Activated CD4-positive, alpha-beta T cell treated with anti-CD3 and anti-CD28 coated beads, Interleukin-2, amount 50 U/mL, for 4 hours (primary cell): Measurements from ENCODE around the gene EXOSC10.
"Not testable (repeated sequence)": the region's sequence is repeated elsewhere in the genome, so short reads cannot be mapped to it uniquely, and the experiment has no call there.

ENCODE experiments used
- DNase-seq, 2 experiments: peaks; one replicate each; pipeline ENCODE4 v3.0.0-alpha.2; 2020

Gene EXOSC10

DNA sequence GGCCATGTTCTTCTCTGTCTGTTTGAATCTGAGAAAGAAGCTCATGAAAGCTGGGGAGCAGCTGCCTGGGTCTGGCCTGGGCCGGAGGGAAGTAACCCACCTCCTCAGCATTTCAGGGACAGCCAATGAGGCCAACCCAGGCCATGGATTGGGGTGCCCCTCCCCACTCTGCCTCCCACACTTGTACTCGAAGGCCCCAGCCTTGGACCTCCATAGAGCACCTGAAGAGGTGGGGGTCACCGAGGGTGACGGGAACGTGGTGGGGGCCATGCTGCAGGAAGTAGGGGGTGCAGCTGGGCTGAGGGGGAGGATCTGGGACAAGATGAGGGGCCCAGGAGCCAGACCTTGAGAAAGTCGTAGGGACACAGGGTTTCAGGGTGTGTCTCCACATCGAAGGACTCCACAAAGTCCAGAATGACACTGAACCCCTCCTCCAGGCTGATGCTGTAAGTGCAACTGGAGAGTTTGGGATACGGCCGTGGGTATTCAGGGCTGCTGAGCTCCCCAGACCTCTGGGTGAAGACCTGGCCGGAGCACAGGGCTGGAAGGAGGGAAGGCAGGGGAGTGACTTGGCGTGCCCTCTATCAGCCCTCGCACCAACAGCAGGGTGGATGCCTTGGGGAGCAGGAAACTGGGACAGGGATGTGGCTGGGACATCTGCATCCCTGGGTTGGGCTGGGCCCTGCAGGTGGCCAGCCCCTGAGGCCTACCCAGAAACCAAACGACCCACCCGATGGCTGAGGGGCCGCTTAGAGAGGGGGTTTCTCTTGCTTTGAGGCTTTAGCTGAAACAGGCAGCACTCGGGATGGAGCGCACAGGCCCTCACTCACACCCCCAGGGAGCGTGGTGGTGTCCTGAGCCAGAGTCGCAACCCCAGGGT is 56.4 kb downstream of the EXOSC10 start:
- DNase-seq, result no peak

DNA sequence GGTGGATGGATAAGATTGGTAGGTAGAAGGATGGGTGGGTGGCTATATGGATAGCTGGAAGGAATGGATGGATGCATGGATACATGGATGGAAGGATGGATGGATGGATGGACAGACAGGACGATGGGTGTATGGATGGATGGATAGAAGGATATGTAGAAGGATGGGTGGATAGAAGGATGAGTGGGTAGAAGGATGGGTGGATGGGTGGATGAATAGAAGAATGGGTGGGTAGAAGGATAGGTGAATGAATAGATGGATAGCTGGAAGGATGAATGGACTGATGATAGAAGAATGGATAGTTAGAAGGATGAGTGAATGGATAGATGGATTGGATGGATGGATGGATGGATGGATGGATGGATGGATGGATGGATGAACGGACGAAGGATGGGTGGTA is 57.6 kb downstream of the EXOSC10 start:
- no peak for DNase-seq

DNA sequence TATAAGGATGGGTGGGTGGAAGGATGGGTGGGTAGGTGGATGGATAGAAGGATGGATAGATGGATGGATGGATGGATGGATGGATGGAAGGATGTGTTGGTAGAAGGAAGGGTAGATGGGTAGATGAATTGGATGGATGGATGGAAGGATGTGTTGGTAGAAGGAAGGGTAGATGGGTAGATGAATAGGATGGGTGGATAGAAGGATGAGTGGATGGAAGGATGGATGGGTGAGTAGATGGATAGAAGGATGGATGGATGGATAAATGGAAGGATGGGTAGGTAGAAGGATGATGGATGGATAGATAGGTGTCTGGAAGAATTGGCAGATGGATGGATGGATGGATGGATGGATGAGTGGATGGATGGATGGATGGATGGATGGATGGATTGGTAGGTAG is 58.6 kb downstream of the EXOSC10 start:
- no peak for DNase-seq

DNA sequence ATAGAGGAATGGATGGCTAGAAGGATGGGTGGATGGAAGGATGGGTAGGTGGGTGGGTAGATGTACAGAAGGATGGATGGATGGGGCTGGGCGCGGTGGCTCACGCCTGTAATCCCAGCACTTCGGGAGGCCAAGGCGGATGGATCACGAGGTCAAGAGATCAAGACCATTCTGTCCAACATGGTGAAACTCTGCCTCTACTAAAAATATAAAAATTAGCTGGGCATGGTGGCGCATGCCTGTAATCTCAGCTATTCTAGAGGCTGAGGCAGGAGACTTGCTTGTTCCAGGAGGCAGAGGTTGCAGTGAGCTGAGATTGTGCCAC is 59.6 kb downstream of the EXOSC10 start:
- DNase-seq, result not testable (repeated sequence)

DNA sequence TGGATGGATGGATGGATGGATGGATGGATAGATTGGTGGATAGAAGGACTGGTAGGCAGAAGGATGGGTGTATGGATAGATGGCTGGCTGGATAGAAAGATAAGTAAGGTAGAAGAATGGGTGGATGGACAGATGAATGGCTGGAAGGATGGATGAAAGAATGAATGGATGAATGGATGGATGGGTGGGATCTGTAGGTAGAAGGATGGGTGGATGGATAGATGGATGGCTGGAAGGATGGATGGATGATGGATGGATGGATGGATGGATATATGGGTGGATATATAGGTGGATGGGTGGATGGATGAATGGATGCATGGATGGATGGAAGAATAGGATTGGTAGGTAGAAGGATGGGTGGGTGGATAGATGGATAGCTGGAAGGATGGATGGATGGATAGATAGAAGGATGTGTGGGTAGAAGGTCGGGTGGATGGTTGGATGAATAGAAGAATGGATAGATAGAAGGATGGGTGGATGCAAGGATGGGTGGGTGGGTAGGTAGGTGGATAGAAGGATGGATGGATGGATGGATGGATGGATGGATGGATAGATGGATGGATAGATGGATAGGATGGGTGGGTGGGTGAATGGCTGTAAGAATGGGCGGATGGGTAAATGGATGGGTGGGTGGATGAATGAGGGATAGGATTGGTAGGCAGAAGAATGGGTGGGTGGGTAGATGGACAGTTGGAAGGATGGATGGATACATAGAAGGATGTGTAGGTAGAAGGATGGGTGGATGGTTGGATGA is 60.1 kb downstream of the EXOSC10 start:
- no peak for DNase-seq

DNA sequence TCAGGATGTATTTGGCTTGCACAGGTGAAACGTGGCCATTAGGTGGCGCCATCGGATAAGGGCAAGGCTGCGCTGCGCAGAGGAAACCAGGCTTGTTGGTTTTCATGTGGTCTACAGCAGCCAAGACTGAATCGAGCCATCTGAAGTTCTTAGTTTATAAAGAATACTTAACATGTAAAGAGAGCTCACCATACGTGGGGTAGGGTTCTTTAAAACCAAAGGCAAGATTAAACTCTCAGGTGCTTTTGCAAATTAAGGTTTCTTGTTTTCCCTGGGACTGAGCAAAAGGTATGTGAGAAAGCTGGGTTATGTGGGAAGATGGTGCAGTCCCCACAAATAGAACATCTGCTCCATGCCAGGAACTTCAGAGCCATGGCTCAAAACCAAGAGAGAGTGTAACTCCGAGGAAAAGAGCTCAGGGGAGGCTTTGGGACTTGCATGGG is 61.9 kb downstream of the EXOSC10 start:
- peak; percentile 87 to 89 for DNase-seq

DNA sequence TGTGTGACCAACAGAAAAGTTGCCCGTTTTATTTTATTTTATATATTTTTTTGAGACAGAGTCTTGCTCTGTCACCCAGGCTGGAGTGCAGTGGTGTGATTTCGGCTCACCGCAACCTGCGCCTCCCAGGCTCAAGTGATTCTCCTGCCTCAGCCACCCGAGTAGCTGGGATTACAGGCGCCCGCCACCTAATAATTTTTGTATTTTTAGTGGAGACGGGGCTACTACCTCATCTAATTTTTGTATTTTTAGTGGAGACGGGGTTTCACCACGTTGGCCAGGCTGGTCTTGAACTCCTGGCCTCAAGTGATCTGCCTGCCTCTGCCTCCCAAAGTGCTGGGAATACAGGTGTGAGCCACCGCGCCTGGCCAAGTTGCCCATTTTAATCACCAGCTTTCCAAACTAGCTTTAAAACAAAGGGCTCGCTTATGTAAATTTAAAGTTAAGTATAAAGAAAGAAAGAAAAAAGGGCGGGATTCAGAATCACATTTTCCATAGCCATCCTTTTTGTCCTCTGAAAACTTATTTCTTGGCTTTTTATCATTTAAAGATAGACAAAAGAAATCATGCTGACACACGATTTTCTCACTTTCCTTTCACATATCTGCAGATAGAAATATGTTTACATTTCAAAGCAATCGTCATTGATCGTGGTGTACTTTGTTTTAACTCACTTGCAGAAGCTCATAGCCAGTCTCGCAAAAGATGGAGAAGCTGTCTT is 62.5 kb downstream of the EXOSC10 start:
- DNase-seq, result not testable (repeated sequence)

DNA sequence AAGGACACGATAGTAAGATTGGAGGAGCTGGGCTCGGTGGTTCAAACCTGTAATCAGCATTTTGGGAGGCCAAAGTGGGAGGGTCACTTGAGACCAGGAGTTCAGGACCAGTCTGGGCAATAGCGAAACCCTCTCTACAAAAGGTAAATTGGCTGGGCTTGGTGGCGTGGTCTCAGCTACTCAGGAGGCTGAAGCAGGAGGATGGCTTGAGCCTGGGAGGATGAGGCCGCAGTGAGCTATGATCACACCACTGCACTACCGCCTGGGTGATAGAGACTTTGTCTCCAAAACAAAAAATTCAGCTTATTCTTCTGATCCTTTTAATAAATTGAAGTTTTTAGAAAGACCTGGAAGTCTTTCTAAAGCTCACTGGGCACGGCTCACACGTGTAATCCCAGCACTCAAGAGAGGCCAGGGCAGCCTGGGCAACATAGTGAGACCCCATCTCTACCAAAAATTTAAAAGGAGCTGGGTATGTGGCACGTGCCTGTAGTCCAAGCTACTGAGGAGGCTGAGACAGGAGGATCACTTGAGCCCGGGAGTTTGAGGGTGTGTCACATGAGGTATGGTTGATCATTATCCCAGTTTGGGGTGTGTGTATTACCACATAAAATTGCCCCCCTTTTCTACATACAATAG is 67.9 kb downstream of the EXOSC10 start:
- no peak for DNase-seq

DNA sequence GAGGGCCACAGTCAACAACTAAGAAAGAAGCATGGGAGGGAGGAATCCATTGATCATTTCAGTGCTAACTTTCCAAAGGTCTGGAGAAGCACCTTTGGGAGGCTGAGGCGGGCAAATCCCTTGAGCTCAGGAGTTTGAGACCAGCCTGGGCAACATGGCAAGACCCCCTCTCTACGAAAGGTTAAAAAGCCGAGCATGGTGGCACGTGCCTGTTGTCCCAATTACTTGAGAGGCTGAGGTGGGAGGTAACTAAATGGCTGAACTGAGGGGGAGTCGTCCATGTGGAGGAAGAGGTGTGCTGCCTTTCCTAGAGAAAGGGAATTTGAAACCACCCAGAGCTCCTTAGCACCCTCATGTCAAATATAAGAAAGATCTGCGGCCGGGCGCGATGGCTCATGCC is 68.8 kb downstream of the EXOSC10 start:
- DNase-seq, result no peak

DNA sequence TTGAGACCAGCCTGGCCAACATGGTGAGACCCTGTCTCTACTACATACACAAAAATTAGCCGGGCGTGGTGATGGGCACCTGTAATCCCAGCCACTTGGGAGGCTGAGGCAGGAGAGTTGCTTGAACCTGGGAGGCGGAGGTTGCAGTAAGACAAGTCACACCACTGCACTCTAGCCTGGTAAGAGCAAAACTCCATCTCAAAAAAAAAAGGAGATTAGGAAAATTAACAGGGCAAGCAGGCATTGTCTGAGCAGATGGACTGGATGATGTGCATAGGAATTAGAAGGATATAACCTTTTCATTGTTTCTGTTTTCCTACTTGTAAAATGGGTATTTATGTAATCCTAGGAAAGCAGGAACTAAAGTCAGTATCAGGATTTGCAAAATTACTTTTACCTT is 71.7 kb downstream of the EXOSC10 start:
- DNase-seq, result no peak

DNA sequence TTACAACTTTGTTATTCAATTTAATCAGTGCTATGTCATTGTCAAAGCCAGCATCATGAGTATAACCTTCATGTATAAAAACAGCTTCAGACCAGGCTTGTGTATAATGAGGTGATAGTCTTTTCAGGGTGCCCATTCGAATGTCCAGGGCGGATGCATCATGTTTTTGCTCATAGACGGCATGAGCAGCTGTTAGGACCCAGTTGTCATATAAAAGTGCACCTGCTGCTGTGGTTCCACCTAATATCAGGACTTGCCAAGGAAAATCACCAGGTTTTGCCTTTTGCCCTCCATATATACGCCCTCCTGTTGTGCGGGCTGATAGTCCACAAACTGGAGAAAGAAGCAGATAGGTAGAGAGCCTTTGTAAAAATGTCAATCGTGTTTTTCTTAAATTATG is 72.4 kb downstream of the EXOSC10 start:
- no peak for DNase-seq

DNA sequence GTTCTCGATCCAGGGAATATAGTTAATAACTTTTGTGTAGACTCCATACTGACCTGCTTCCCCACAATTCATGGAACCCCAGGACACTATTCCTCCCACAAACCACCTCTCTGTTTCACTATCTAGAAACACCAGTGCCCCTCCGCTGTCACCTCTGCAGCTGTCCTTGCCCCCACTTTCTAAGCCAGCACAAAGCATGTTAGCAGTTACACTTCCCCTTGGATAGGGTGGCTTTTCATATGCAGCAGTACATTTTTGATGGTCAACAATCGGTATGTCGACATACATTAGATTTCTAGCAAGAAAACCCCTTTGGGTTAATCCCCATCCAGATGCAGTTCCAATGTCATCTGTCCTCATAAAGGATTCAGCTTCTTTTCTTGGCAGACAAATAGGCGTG is 72.8 kb downstream of the EXOSC10 start:
- DNase-seq, result no peak

DNA sequence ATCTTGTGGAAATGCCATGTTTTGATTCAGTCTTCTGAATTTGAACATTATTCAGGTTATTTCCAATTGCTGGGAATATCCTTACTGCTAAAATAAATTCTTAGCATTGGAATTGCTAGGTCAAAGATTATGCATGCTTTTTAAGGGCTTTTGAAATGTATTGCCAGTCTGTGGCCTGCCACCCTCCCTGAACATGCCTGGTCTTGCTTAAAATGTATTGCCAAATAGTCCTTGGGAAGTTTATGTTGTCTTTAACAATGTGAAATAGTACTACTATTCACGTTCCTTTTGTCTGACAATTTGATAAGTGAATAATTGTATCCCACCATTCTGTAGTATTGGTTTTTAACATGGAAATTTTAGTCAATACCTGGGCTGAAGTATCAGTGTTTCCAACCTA is 73.6 kb downstream of the EXOSC10 start:
- no peak for DNase-seq

DNA sequence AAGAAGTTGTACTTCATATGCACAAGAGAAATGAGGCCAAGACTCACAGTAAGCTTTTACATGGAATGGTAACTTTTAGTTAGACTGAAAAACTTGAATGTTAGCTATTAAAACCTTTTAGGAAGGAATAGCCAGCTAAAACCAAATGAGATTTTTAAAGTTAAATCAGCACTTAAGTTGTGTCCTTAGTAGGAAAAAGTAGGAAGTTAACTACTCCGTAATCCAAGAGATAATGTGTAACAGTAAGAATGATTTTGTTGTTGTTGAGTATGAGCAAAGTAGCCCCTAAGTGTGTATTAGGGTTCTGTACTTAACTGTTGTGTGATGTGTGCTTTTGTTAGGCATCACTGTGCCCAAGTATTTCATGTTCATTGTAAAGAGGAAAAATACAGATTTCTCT is 74.1 kb downstream of the EXOSC10 start:
- no peak for DNase-seq

DNA sequence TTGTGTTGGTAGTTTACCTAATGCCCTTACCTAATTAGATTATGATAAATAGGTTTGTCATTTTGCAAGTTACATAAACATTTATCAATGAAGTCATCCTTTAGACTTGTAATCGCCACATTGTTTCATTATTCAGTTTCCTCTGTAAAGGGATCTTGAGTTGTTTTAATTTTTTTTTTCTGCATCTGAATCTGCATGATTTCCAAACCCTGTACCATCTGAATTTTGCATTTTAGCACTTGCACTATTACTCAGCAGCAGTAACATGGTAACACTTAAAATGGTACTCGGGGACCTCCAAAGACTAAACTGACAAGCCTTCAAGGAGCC is 74.8 kb downstream of the EXOSC10 start:
- no peak for DNase-seq

DNA sequence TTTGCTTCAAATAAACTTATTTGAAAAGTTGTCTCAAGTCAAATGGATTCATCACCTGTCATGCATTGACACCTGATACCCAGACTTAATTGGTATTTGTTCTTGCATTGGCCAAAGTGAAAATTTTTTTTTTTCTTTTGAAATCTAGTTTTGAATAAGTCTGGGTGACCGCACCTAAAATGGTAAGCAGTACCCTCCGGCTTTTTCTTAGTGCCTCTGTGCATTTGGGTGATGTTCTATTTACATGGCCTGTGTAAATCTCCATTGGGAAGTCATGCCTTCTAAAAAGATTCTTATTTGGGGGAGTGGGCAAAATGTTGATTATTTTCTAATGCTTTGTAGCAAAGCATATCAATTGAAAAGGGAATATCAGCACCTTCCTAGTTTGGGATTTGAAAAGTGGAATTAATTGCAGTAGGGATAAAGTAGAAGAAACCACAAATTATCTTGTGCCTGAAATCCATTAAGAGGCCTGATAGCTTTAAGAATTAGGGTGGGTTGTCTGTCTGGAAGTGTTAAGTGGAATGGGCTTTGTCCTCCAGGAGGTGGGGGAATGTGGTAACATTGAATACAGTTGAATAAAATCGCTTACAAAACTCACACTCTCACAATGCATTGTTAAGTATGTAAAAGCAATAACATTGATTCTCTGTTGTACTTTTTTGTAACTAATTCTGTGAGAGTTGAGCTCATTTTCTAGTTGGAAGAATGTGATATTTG is 75.4 kb downstream of the EXOSC10 start:
- no peak for DNase-seq

DNA sequence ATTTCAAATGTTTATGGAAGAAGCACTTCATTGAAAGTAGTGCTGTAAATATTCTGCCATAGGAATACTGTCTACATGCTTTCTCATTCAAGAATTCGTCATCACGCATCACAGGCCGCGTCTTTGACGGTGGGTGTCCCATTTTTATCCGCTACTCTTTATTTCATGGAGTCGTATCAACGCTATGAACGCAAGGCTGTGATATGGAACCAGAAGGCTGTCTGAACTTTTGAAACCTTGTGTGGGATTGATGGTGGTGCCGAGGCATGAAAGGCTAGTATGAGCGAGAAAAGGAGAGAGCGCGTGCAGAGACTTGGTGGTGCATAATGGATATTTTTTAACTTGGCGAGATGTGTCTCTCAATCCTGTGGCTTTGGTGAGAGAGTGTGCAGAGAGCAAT is 76.5 kb downstream of the EXOSC10 start:
- DNase-seq, result no peak

DNA sequence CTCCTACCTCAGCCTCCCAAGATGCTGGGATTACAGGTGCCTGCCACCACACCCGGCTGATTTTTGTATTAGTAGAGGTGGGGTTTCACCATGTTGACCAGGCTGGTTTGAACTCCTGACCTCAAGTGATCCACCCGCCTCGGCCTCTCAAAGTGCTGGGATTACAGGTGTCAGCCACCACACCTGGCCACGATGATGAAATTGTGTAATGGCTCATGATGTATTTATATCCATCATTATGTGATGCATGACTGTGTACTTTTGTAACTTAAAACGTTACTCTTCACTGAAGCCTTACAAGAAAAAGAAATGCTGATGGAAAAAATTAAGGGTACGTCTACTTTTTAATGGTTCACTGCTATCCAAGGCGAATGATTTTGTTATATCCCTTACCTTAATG is 79.7 kb downstream of the EXOSC10 start:
- DNase-seq, result no peak

DNA sequence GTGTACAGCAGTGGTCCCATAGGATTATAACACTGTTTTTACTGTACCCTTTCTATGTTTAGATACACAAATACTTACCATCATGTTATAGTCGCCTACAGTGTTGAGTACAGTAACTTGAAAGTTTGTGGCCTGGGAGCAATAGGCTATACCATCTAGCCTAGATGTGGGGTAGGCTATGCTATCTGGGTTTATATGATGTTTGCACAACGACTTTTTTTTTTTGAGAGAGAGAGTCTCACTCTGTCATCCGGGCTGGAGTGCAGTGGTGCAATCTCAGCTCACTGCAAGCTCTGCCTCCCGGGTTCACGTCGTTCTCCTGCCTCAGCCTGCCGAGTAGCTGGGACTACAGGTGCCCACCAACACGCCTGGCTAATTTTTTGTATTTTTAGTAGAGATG is 80.3 kb downstream of the EXOSC10 start:
- not testable (repeated sequence) for DNase-seq
